Inflammatory macrophage treated with lipopolysaccharide for 4 hours (primary cell): Measurements from ENCODE around the gene MPDZ.
"Not testable (repeated sequence)": the region's sequence is repeated elsewhere in the genome, so short reads cannot be mapped to it uniquely, and the experiment has no call there.

ENCODE experiments used
- DNase-seq: peaks from one replicate; pipeline ENCODE4 v3.0.0-alpha.2; 2020

MPDZ gene

DNA sequence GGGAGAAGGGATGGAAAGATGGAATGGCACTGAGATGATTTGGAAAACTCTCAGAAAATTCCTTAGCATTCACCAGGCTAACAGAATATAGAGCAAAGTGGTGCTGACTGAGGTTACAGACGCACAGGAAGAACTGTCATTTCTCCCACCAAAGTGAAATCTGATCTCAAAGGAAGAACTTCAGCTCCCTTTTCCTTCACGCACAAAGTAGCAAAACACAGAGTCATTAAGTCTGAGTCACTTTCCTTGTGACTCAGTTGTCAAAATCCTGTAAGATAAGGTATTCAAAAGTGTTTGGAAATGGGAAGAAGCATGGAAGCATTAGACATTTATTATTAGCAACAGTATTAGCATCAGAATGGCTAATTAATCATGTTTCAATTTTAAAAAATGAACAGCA, 11.7 kb downstream of the MPDZ start:
- no peak for DNase-seq

GRCh38 chr9:13266167-13266566, 13.3 kb downstream of the MPDZ start:
- DNase-seq: no peak

DNA sequence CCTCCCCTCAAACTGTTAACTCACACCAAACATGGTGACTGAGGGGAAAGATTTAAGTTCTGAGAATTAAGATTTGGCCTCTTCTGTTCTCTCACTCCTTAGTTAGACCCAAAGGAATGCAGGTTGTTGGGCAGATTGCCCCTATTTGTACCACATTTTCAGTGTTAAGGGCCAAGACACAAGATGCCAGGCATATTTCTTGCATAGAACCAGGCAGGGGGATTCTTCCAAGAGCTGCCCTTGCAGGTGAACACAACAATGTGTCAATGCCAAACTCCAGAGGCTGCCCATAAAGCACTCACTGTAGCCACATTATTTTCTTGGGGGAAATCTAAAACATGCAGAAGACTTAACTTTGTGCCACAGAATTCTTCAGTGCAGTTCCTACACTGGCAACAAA, 14.7 kb downstream of the MPDZ start:
- DNase-seq: no peak

DNA sequence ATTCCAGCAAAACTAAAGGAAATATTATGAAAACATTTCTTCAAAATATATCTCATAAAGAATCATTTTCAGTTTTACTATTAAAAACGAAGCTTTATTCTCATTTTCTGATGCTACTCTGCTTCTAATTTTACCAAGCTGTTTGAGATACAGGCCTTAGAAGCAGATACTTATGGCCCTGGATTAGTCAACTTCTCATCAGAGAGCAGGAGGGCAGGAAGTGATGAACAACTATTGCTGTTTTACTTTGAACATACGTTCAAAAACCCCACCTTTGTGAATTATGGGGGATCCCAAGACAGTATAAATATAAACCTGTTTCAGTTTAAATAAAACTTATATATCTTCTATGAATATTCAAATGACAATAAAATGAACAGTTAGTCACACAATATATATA, 16.0 kb downstream of the MPDZ start:
- DNase-seq: no peak

GRCh38 chr9:13252852-13253251, 26.6 kb downstream of the MPDZ start:
- no peak for DNase-seq

GRCh38 chr9:13244181-13244580, 35.3 kb downstream of the MPDZ start:
- no peak for DNase-seq

- no peak for DNase-seq
These were observed 38.2 kb downstream of the MPDZ start for GRCh38 chr9:13241283-13241682.

DNA sequence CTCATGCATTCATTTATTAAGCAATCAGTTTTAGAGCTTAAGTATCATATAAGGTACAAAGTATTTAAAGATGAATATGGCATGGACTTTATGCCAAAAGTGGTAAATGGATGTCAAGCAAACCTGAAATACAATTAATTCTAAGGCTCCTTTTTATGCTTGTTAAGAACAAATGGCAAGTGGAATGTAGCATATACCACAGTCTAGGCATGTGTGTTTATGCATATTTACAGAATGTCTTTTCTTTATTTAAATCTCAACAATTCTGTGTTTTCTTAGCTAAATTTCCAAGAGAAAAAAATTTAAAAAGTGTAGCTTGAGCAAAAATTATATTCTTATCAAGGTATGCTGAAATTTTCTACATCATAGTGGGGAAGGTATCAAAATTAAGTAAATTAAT, 39.8 kb downstream of the MPDZ start:
- no peak for DNase-seq

DNA sequence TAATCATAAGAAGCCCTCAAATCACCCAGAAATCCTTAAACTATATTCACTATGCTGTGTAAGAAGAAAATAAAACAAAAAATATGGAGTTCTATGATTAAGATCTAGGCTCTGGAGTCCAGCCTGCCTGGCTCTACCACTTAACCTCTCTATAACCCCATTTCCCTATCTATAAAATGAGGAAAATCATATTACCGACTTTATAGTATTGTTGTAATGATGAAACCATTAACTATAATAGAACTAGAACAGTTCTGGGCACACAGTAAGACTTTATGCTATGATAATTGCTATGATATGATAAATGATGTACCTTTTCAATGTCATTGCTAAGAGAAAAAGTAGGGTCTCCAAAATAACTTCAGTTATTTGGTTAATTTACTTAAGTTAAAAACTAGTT, 40.3 kb downstream of the MPDZ start:
- no peak for DNase-seq

GRCh38 chr9:13234932-13235331, 44.6 kb downstream of the MPDZ start:
- no peak for DNase-seq

GRCh38 chr9:13228431-13228830, 51.1 kb downstream of the MPDZ start:
- DNase-seq: no peak

- no peak for DNase-seq
These were observed 55.1 kb downstream of the MPDZ start for GRCh38 chr9:13224366-13224765.

- not testable (repeated sequence) for DNase-seq
These were observed 56.8 kb downstream of the MPDZ start for GRCh38 chr9:13222733-13223132.

GRCh38 chr9:13221741-13222140, 57.8 kb downstream of the MPDZ start:
- DNase-seq: no peak

DNA sequence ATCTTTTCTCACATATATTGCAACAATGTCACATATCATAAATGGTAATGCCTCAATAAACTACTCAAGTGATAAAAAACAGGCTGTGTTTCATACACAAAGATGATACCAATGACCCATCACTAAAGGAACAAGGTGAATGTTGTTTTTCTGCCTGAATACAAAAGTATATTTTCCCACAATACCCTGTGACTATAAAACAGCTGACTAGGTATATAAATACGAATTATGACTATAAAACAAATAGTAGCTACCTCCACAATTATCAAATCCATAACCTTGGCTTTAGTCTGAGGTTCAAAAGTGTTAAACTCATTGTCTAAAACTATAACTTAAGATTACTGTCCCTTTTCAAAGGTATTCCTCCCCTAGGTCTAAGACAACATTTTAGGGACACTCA, 58.7 kb downstream of the MPDZ start:
- DNase-seq: no peak

GRCh38 chr9:13215791-13216554, 63.5 kb downstream of the MPDZ start:
- no peak for DNase-seq

GRCh38 chr9:13213998-13214397, 65.5 kb downstream of the MPDZ start:
- no peak for DNase-seq

- DNase-seq: no peak
These were observed 66.2 kb downstream of the MPDZ start for GRCh38 chr9:13213337-13213736.

GRCh38 chr9:13210306-13210705, 69.2 kb downstream of the MPDZ start:
- DNase-seq: no peak

DNA sequence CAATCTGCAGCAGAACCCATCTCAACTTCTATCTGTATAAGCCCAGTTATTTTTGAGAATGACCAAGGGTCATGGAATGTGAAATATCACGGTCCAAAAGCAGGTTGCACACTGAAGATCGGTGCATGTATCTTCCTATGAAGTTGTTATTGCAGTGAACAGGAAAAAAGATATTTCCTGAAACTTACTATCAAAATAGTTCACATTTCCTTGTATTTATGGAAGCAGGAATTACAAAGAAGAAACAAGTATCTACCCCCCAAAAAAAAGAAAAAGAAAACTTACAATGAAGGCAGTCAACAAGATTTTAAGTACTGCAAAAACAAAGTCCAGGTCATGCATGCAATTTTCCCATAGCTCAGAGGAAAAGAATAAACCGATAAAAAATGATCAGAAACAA, 70.0 kb downstream of the MPDZ start:
- no peak for DNase-seq

DNA sequence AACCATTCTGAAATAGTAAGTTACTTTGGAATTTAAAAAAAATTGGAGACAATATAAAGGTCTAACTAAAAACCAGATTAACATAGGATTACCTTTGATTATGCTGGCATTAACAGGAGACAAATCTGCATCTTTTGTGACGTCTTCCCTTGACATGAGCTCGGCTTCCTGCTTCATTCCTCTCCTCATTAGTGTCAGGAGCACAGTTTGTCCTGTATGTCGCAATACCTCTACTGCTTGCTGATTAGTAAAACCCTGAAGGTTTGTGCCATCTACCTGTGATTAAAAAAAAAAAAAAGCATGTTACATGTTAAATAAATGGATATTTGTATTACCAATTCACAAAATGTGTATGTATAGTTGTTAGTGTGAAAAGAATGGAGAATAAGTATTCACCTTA, 73.7 kb downstream of the MPDZ start:
- no peak for DNase-seq

- no peak for DNase-seq
These were observed 89.5 kb downstream of the MPDZ start for GRCh38 chr9:13190040-13190439.

DNA sequence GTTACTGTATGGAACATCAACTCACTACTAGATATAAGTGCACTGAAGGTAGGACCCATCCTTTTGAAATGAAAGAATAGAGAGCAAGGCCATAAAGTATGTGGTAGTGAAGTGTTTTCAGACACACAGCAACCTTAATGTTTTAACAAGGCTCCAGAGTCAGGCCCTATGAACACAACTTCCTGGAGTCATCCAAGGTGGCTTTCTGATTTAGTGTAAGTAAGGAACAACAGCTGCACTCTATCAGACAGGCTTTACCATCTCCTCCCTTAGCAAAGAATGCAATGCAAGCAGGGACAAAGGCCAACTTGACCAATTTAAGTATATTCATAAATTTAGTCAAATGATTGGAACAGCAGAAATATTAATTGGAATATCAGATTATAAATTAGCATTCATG, 90.1 kb downstream of the MPDZ start:
- DNase-seq: no peak

DNA sequence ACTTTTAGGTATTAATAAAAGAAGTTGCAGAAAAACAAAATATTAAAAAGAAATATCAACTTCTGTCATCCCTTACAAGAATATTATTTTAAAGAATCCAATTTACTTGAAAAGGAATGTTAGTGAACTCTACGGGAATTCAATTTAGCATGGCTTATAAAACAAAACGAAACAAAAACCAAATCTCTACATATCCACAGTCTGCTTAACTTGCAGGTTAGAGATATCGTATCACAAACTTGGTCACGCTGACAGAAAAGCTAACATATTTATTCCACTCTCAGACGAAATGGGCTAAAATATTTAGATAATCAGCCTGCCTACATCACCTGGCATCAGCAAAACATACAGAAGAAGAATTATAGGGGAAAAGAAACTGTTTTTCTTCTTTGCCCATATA, 92.7 kb downstream of the MPDZ start:
- no peak for DNase-seq

GRCh38 chr9:13186091-13186490, 93.4 kb downstream of the MPDZ start:
- DNase-seq: no peak

- no peak for DNase-seq
These were observed 97.8 kb downstream of the MPDZ start for GRCh38 chr9:13181652-13182051.
